HFFc6 (cell line): Measurements from ENCODE around the gene ANKRD35. TPM values are rescaled to one million over a fixed set of nuclear protein-coding genes. Genes with fewer than 3 reads are reported as not detected.
A peak's percentile ranks its signal among the peaks of the same experiment; 100 is the strongest.

Experiments
- DNase-seq: peaks from one replicate; pipeline ENCODE4 v3.0.0-alpha.2; 2018
- H3K27ac Mint-ChIP-seq: 2 replicates; pipeline ENCODE4 v1.8.0; 2020; ENCODE audit warnings: mild to moderate bottlenecking, mixed read lengths
- H3K27me3 Mint-ChIP-seq: 2 replicates; pipeline ENCODE4 v1.8.0; 2021; ENCODE audit warnings: mild to moderate bottlenecking, moderate library complexity, mixed read lengths; ENCODE audit not compliant: insufficient read depth
- H3K36me3 Mint-ChIP-seq: 2 replicates; pipeline ENCODE4 v1.8.0; 2021; ENCODE audit warnings: low read depth, mixed read lengths
- H3K4me1 Mint-ChIP-seq: 2 replicates; pipeline ENCODE4 v1.8.0; 2020; ENCODE audit warnings: low read depth, mixed read lengths
- H3K4me3 Mint-ChIP-seq: 2 replicates; pipeline ENCODE4 v1.8.0; 2020; ENCODE audit warnings: mild to moderate bottlenecking, moderate library complexity, mixed read lengths
- H3K9me3 Mint-ChIP-seq: 2 replicates; pipeline ENCODE4 v1.8.0; 2020; ENCODE audit warnings: mild to moderate bottlenecking, mixed read lengths
- total RNA-seq, 6 experiments: library from RNA; stranded (reverse); fragmentation: NEBNext Ultra II Directional; extraction: Animal tissue kit (Norgen Biotek cat#: 25700); gene quantifications; 2 replicates in 1 of 6; 3 replicates in 5 of 6; pipeline ENCODE4 v1.2.3, GENCODE V29; 2021
- TF ChIP-seq, protein P1 (sequence below): fragments of 200-600 bp; sonication (generic); IDR thresholded peaks from 2 replicates; pipeline ENCODE4 v1.5.0; 2021; ENCODE audit warnings: antibody characterized with exemption, mild to moderate bottlenecking

ANKRD35 gene
- total RNA-seq, 6 experiments from 2014 or later, result 0.75 to 2.0 (median 1.1) TPM

DNA sequence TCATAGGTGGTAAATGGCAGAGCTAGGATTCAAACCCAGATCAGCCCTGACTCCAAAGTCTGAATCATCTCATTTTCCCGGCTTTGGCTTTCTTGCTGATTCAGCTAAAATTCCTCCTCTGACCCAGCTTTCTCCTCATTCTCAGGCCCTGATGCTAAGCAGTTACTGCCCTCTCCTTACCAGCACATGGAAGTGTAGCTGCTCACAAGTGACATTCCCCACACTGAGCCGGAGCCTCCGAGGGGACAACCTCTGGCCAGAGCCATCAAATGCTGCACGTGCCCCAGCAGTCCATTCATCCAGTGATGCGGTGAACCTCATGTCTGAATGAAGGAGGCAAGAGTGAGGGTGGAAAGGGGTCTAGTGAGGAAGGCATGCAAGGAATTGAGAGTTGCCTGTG, 13.1 kb upstream of the ANKRD35 start:
- Mint-ChIP-seq H3K9me3 (no peaks in the 10 kb centered on the region), H3K4me3 (no peak overlapping the region), H3K36me3 (peaks cover 6% of the 10 kb centered on the region; the same call in 1 of the 2 replicates), H3K27ac (no peak overlapping the region), H3K27me3 (peaks cover 1% of the 10 kb centered on the region; the same call in 1 of the 2 replicates), H3K4me1 (peaks cover under 1% of the 10 kb centered on the region; the same call in 1 of the 2 replicates)
- no peak for DNase-seq
- TF ChIP-seq, protein P1, sequence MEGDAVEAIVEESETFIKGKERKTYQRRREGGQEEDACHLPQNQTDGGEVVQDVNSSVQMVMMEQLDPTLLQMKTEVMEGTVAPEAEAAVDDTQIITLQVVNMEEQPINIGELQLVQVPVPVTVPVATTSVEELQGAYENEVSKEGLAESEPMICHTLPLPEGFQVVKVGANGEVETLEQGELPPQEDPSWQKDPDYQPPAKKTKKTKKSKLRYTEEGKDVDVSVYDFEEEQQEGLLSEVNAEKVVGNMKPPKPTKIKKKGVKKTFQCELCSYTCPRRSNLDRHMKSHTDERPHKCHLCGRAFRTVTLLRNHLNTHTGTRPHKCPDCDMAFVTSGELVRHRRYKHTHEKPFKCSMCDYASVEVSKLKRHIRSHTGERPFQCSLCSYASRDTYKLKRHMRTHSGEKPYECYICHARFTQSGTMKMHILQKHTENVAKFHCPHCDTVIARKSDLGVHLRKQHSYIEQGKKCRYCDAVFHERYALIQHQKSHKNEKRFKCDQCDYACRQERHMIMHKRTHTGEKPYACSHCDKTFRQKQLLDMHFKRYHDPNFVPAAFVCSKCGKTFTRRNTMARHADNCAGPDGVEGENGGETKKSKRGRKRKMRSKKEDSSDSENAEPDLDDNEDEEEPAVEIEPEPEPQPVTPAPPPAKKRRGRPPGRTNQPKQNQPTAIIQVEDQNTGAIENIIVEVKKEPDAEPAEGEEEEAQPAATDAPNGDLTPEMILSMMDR, result no peak

DNA sequence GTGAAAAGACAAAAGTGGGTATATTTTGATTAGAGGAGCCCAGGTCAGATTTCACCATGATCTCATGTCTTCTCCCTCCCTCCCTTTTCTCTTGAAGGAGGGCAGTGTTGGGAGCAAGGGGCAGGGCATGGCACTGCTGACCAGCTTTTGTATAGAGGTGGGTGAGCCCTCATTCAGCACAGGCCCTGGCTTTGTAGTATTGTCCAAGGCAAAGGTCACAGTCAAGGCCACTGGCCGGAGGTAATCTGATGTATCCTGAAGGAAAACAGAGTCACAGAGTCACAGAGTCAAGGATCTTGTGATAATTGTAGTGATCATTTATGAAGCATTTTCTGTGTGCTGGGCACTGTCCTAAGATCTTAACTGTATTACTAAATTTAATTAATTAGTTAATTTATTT, 12.3 kb upstream of the ANKRD35 start:
- H3K4me1 Mint-ChIP-seq, result peaks cover 8% of the 10 kb centered on the region

GRCh38 chr1:145895471-145895870, 9.8 kb upstream of the ANKRD35 start:
- Mint-ChIP-seq H3K27me3 (peaks cover 1% of the 10 kb centered on the region; the same call in 1 of the 2 replicates), H3K9me3 (no peaks in the 10 kb centered on the region), H3K27ac (no peak overlapping the region), H3K4me3 (no peak overlapping the region), H3K36me3 (peaks cover 6% of the 10 kb centered on the region; the same call in 1 of the 2 replicates), H3K4me1 (peaks cover 31% of the 10 kb centered on the region)
- no peak for DNase-seq
- TF ChIP-seq, protein P1, result no peak

More for the DNA sequence above, 12.3 kb upstream of the ANKRD35 start:
- Mint-ChIP-seq H3K36me3 (peaks cover 6% of the 10 kb centered on the region; the same call in 1 of the 2 replicates), H3K9me3 (no peaks in the 10 kb centered on the region), H3K27ac (no peak overlapping the region), H3K4me3 (no peak overlapping the region), H3K27me3 (peaks cover 1% of the 10 kb centered on the region; the same call in 1 of the 2 replicates)
- TF ChIP-seq, protein P1, result no peak
- DNase-seq, result no peak

DNA sequence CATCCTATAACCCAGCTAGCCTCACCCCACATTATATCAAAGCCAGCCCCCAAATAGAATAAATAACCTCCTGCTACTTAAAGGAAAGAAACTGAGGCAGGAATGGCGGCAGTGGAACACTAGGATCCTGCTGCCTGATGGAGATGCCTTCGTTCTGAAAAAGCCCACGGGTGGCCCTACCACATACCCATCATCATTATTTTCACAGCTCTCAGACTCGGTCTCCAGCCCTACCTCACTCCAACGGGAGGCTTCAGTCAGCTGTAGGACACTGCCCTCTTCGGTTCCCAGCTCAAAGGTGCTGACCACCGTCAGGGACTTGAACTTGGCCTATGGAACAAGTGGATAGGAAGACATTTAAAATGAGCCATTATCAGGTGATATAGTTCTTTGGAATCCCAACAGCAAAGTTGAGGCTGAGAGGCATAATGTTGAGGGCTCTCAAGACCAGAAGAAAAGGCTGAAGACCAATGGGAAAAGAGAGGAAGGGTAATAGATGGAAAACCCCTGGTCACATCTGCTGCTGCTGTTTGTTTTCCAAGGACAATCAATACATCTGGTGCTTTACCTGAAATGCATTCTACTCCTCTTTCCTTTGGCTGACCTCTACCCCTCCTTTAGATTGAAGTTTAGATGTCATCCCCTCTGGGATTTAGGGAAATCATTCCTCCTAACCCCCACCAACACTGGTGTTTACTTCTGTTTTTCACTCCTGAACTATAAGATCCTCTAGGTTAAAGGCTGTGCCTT, 7.8 kb upstream of the ANKRD35 start:
- DNase-seq, result no peak
- Mint-ChIP-seq H3K27me3 (peaks cover 1% of the 10 kb centered on the region; the same call in 1 of the 2 replicates), H3K27ac (peak overlapping the region; percentile 100), H3K4me1 (peaks cover 31% of the 10 kb centered on the region), H3K9me3 (no peaks in the 10 kb centered on the region), H3K4me3 (no peak overlapping the region), H3K36me3 (peaks cover 6% of the 10 kb centered on the region; the same call in 1 of the 2 replicates)
- TF ChIP-seq, protein P1, result no peak

- peak overlapping the region; percentile 100 for H3K27ac Mint-ChIP-seq
- peaks cover 2% of the 10 kb centered on the region; the same call in 1 of the 2 replicates for H3K36me3 Mint-ChIP-seq
- peak overlapping the region; percentile 87 for H3K4me3 Mint-ChIP-seq
- no peaks in the 10 kb centered on the region for H3K27me3 Mint-ChIP-seq
- DNase-seq, result peak; percentile 10
- no peaks in the 10 kb centered on the region for H3K9me3 Mint-ChIP-seq
- peaks cover 31% of the 10 kb centered on the region for H3K4me1 Mint-ChIP-seq
- TF ChIP-seq, protein P1, result no peak
Observed at GRCh38 chr1:145892486-145893087, 6.9 kb upstream of the ANKRD35 start.
